GDM1 (cell line): Measurements from ENCODE around the gene ELP4.

ENCODE experiments used
- DNase-seq: peaks from one replicate; lab custom pipeline; 2025; lab: John Stamatoyannopoulos, UW

ELP4 gene

DNA sequence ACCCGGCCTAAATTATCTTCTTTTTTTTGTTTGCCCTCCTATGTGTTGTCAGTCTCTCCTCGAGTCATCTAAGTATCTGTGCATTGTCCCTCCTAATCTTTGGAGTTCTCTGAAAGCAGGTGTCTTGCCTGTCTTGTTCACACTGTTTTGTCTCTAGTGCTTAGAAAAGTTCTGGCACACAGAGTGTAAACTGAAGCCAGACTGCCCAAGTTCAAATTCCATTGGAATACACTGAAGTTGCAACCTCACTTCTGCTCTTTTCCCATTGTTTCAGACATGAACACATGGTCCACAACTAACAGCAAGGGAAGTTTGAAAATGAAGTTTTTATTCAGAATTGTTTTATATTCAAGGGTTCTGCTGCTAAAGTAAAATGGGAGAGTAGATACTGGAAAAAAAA lies 262.8 kb downstream of the ELP4 start:
- DNase-seq, result no peak

DNA sequence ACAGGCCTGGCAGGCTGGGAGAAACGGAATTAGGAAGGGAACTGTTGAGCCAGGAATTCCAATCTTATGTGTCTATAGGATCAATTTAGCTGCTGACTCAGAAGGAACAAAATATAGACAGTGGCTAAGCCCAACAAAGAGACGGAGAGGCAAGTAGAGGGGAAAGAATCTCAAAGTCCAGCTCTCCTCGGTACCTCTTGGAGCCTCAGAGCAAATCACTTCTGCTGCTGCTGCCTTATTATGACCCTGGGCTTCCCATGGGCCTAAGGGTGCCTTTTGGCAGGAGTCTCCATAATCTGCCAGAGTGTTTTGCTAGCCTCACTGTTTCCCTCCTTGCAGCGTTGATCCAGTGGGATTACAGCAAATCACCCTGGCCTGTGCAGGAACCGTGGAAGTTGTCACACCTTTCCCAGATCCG lies 269.8 kb downstream of the ELP4 start:
- DNase-seq, result no peak

DNA sequence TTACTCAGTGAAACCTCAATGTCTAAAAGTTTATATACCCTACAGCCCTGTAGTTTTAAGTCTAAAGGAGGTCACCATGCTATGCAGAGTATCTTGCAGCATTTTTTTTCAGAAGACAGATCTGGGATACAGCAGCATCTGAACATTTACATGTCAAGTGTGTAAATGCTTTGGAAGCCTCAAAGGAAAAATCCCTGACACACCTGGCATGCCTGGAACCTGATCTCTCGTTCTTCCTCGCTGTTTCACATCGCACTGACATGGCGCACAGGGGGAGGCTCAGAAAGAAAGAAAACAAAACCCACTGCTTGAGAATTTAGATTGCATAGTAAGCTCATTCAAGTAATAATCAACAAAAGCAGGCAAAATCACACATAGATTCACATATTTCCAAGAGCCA lies 270.5 kb downstream of the ELP4 start:
- DNase-seq, result no peak

DNA sequence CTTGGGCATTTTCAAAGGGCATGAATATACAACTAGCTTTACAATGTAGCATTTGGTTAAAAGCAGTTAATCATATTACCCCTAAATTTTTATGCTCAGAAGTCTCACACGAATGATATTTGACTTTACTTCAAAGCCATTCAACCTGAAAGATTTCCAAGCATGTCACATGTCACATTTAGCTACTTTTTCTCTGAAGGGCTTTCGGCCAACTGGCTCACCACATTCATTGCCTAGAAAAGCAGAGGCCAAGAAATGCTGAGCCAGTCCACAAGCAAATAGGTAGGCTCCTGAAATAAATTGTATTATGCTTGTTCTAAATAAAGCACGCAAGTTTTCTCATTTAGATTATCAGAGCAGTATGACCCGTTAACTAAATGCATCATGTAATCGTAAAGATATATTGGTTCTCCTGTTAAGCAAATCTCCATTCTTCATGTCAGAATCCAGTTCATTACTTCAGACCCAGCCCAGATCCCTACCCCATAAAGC lies 271.0 kb downstream of the ELP4 start:
- DNase-seq, result no peak

DNA sequence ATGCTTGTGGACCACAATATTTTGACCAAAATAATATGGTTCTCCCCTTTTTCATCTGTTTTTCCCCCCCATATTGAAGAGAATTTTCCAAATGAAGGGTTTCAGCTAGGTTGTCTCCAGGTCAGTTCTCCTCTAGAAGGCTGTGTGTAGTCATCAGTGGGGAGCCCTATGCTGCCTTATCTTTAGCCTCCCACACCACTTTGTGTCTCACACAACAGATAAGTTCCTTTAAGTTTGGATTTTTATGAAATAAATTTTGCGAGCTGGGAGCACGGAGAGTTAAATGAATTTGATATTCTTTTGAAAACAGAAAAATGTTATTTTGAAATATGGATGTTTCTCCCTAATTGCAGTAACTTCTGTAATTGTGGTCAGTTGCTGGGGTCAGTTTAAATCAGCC lies 272.7 kb downstream of the ELP4 start:
- no peak for DNase-seq

DNA sequence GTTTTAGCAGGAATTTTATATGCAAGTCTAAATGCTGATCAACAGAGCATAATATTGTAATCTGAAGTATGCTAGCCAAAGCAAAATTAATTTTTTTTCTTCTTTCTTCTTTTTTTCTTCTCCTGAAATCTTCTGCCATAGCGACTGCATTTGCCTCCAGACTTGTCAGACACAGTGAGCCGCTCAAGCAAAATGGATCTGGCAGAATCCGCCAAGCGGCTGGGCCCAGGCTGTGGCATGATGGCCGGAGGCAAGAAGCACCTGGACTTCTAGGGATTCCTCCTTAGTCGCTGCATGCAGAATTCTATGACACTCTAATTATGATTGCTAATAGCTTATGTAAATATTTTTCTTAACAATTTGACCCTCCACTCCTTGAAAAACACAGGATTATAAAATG lies 273.7 kb downstream of the ELP4 start:
- DNase-seq, result no peak

DNA sequence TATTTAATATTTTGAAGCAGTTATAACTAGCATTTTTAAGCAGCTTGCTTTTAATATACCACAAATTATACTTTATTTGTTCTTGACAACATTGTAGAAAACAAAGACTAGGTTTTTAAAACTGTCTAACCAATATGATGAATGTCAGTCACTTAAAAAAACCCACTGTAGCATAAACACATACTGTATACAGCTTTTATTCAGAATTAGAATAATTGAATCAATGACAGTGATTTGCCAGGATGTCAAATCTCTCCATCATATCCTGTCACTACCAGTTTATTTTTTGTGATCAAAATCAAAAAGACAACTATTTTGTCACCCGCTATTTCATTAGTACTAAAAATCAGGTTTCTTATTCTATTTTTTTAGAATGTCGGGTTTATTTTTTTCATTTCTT lies 275.0 kb downstream of the ELP4 start:
- no peak for DNase-seq

DNA sequence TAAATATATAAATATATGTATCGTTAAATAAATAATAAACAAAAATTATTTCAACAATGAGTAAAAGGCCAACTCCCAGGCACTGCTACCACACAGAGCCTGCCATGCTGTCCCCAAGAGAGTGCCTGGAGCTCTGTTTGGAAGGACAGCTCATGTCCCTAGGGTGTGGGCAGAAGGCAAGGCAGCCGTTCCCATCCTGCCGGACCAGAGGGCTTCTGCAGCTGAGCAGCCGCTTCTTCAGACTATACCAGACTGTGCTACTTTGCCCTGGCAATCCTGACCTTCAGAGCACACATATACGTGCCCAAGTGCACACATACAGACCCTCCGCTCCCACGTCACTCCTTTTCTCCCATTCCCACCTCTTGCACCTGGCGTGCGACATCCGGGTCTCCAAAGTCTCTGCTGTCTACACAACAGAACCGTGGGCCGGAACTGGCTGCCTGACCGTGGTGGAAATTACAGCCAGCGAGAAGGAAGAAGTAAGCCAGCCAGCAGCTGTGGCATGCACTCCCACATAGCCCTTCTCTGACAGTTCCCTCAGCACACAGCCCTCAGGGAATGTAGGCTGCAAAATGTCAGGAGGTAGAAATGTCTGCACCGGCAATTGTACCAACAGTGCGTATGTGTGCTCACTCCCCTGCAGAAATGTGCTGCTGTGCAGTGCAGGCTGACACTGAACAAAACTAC lies 277.6 kb downstream of the ELP4 start:
- DNase-seq, result no peak

DNA sequence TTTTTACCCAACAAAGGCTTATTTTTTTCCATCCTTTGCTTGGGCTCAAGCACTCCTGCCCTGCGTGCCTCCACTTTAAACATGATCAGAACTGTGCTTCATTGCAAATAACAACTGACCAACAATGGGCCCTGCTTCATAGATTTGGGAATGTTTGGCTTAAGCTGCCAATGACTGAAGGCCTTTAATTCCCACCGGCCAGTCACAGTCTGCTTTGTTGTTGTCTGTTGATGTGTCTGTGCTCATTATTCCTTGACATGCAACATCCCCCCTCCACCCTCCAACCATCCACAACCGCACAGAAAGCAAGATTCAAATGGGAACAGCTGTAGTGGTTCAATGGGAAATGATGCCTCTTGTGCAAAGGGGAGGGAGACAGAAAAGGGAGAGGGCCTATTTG lies 278.5 kb downstream of the ELP4 start:
- DNase-seq, result no peak

DNA sequence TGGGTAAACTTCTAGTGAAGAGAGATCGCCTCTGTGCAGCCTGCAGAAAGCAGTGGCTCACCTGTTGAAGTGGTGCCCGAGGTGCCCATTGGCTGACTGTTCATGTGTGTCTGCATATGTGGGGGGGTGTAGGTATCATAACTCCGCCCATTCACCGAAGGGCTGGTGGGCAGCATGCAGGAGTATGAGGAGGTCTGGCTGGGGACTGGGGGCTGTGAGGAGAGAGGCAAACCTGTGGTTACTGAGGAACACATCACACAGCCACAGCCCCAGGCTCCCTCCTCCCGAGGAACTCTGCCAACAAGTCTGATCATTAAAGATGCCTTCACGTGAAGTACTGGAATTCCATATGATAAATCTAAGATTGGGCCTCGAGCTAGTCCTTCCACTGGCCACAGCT lies 281.1 kb downstream of the ELP4 start:
- no peak for DNase-seq

DNA sequence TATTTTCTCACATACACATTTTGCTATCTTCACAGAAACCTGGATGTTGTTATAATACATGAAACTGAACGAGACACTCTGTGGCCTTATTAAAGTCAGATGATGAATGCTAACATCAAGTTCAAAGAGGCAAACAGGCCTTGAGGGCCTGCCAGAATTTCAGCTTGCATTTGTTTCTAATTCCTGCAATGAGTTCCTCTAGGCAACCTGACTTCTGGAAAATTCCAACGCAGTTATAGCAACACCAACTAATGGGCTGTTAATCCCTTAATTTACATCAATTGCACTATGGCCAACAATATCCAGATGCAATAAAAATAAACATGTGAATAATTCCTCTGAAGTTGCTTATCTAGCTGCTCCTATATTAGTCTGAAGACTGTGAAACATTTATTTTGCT lies 282.5 kb downstream of the ELP4 start:
- DNase-seq, result no peak

DNA sequence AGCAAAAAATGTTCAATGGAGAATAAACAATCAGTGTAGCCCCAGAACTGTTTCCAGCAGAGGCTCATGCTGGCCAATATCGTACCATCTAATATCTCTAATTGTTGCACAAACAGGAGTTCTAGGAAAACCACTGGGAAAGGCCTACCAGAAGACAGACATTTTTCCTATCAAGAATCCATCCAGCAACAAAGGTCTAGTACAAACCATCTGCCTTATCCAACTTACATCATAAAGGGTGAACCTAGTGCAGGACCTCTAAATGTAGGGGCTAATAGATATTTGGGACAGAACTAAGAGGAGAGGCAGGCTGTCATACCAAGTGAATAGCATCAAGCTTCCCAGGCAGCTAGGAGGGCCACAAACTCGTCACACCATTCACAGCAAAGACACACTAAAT lies 282.9 kb downstream of the ELP4 start:
- DNase-seq, result no peak

DNA sequence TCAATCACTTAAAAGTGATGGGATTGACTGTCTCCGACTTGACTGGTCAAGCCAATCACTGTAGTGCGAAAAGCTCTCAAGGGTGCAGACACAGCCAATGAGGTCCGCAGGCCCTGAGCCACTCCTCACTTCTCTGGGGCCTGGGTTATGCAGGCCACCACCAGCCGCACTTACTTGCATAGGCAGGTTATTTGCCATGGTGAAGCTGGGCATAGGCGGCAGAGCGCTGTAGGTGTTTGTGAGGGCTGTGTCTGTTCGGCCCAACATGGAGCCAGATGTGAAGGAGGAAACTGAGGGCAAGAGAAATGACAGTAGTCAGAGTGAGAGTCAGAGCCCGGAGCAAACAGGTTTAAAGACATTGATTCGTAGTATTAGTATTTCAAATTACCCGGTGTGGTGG lies 283.7 kb downstream of the ELP4 start:
- DNase-seq, result no peak

DNA sequence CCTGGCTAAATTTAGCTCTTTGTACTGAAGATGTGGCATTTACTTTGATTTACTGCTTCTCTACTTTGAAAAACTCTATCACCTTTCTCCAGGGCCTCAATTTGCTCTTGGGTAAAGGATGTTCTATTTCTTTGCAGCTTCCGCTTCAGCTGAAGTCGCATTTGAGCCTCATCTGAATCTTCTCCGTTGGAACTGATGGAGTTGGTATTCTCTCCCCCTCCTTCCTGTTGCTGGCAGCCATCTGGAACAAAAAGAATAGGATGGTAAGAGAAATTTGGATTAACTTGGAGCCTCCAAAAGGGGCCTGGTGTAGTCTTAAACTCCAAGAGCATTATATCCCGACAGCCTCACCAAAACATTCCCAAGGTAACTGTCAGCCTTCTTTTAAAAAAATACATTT lies 285.0 kb downstream of the ELP4 start:
- DNase-seq, result no peak

DNA sequence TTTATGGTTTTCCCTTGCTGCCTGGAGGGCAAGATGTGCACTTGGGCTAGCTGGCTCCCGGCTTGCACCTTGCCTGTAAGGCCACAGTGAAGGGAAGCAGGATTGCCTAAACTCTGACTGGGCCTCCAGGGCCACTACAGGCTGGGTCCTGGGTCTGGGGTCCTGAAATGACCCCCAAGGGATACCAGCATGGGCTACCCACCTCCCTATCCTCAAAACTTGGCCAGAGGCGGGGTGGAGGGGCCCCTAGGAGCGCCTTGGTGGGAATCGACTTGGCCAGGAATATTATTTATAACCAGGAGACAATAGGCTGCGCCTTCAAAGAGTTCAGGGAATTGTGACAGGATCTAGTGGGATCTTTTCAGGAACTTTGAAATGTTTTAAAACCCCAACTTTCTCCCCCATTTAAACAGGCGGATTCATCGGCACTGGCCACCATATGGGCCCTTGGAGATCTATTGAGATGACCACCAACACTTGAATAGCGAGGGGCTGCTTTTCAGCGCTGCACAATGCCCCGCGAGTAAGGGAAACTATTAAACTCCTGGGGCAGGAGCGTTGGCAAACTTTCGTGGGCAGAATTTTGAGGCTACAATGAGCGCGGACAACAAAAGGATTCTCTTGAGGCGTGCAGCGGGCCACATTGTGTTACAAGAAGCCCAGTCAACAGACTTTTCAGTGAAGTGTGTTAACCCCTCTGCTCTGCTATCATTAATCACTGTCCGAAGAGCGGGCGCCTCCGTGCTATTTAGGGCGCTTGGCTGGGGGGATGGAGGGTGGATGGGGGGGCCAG lies 286.3 kb downstream of the ELP4 start:
- DNase-seq, result no peak

DNA sequence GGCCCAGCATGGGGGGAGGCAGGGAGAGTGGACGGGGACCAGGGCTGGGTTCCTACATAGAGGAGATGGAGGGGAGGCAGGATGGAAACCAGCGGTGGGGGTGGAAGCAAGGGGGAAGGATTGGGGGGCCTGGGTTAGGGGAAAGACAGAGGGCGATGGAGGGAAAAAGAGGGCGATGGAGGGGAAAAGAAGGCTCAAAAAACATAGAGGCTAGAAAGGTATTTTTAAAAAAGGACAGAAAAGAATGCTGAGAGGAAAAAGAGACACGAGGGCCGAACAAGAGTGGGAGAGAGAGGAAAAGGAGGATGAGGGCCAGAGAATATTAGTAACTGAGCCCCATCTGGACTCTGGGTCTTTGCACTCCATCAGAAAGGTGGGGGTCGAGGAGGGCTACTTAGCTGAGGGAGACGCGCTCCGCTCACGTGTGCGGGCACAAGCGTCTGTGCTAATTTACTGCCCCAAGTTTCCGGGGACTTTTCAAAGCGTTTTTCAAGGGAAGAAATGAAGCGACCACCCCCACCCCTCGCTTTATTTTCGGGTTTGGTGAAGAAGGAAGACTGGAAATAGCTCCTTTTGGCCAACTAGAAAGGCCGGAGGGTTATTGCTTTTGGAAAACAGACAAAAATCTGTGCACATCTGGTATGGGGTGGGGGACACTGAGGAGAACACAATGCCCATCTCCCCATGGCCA lies 287.1 kb downstream of the ELP4 start:
- no peak for DNase-seq

DNA sequence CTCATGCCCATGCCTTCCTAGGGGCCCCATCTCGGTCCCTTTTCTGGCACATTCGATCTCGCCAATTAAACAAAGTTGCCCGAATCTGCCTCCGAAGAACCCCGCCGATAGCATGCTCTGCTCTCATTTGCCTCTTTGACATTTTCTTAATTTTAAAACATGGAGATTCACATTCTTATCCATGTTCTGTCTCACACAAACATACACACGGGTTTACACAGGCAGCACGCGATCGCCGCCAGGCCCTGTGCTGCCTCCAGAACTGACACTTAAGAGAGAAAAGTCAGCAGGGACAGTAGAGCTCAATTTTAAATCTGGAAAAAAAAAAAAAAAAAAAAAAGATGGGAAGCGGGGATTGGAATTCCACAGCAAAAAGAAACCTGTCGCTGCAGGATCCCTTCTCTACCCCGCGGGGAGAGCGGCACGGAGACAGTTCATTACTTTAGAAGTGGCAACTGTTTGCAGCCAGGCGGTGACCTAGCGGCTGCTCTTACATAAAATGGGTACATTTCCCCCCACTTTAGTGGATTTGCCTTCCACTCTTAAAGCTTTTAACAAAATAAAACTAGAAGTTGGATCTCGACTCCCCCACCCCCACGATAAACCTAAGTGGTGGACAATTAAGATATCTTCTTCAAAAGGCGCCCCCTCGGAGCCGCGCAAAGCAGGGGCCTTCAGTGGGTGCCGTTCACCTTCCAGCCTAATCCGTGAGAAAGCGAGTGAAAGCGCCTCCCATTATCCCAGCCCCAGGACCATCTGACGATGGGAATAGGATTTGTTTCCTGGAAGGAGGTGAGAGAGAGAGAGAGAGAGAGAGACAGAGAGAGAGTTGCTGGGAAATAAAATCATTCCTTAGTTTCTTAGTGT lies 287.9 kb downstream of the ELP4 start:
- no peak for DNase-seq

DNA sequence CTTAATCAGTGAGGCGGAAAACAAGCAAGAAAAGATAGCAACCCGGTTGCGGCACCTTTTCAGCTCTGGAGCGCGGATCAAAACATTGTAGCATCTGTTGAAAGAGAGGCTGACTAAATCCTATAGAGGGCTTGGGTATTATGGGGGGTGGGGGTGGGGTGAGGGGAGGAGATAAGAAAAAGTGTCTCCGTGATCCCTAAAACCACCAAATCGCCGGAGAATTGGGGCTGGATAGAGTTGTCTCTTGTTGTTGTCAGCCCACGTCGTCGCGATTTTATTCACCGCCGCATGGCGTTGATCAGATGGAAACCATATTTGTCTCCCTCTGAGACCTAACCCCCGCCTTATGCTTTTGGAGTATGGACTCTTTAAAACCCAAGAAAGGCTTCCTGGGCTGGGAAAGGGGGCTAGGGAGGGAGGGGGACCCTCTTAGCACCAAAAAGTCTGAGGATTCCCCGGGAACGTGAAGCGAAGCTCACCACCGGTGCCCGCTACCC lies 288.5 kb downstream of the ELP4 start:
- DNase-seq, result no peak

DNA sequence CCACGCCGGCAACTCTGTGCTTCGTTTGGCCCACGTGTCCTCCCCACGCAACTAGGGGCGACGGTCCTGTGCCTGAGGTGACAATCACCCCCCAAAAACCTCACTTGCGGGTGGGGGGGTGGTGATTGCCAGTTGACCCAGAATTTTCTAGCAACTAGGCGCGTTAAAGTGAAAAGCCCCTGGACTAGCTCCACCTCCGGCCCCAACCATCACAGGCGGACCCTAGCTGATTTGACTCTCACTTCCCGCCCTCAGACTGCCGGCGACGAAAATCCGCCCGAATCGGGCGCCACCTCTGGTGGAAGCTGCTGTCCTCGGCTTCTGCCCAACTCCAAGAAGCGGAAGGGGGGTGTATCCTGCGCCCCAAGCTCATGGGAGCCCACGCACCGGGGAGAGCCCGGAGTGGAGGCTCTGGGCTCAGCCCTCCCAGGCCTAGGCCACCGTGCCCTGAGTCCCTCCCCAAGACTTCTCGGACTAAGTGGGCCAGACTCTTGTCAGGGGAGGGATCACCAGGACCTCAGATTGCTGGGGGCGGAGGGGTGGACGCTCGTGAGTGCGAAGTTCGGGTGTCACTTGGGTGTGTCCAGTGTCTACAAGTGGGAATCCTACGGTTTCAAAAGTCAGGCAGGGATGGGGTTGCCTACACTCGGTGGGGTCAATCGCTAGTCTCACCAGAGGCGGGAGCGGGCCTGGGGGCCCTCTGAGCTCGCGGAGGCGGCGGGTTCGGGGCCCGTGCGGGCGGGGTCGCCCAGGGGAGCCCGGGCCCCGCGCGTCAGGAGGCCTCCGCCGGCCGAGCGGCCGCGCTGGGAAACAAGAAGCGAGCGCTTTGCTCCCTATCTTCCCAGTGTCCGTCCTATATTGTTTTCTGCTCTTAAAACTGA lies 289.2 kb downstream of the ELP4 start:
- no peak for DNase-seq

DNA sequence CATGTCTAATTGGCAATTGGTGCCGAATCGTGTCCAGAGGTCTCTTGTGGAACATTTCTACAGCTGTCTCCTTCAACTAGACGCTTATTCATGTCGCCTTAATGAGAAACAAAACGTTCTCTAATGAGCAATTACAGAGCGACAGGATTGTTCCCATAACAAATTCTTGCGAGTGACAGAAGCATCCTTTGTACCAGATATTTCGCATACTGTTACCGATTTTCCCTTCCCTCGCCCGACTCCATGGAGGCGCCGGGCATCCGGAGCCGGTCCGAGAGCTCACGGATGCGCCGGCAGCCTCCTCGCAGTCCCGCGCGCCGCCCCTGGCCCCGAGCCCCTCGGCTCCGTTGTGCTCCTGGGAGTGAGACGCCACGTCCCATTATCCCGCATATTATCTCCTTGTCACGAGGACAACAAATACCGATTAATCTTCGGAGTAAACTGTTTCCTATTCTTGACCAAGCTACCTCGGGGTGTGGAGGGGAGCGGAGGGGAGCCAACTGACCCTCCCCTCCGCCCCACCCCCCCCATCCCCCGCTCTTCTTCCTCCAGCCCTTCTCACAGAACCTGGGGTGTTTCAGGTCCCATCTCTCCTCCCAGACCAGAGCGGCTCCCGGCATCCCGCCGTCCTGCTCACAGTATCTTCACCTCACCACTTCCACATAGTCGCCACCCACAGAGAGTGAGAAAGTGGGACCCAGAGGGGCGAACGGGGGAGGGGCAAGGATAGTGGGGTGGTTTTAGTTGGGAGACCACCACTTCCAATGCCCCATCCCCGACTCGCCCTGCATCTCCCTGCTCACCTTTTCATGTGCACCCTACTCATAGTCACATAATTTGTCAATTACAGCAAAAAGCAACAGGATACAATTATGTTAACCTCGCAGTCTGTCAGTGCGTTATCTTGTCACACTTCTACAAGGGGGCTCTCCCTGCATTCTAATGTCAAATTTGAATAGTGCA lies 290.1 kb downstream of the ELP4 start:
- no peak for DNase-seq
